ENCODE results near the gene RANBP17.

- TF ChIP-seq CTCF (IDR thresholded peaks at IDR 0.05) (no peak), EZH2phosphoT487 (IDR thresholded peaks at IDR 0.05) (no peak), EZH2 (IDR thresholded peaks at IDR 0.05) (no peak)
These were observed 276.1 kb downstream of the RANBP17 start for GRCh38 chr5:171137768-171138525.
